IMR-90 (cell line): ENCODE results near the gene SPSB2. TPM values are rescaled to one million over a fixed set of nuclear protein-coding genes. Genes with fewer than 3 reads are reported as not detected.

Experiments
- ATAC-seq: fragments of 200-7000 bp; cut with Tn5 transposase; 2 replicates; pipeline ENCODE4 v1.9.1; 2020; ENCODE audit warnings: low read depth, mild to moderate bottlenecking, moderate library complexity
- BruUV-seq: library from RNA; stranded (reverse); fragments of 400-500 nt; replicated peaks from 2 replicates; lab custom pipeline; 2021; lab: Mats Ljungman, UMichigan
- CTCF ChIA-PET: fragments of 300-600 bp; formaldehyde crosslinking; extraction: SDS; loops from one replicate; lab custom pipeline; 2021; ENCODE audit warnings: antibody characterized with exemption; lab: Yijun Ruan, JAX
- POLR2A ChIA-PET: fragments of 300-600 bp; sonication (Branson Sonifier 250); formaldehyde crosslinking; loops from one replicate; lab custom pipeline; 2022; ENCODE audit warnings: antibody characterized with exemption; ENCODE audit not compliant: unreplicated experiment; lab: Charles Lee
- DNase-seq: peaks from one replicate; pipeline ENCODE4 v3.0.0; 2013
- H2AFZ ChIP-seq: replicated peaks from 2 replicates; pipeline ENCODE3; 2013; ENCODE audit warnings: low read length, mild to moderate bottlenecking; ENCODE audit not compliant: poor library complexity
- H2AK5ac ChIP-seq: 2 replicates; pipeline ENCODE4 v1.6.1; 2013; ENCODE audit warnings: low read depth, low read length, inconsistent platforms
- H2AK9ac ChIP-seq: replicated peaks from 2 replicates; pipeline ENCODE3; 2013; ENCODE audit warnings: mild to moderate bottlenecking, low read depth, low read length, moderate library complexity; ENCODE audit not compliant: poor library complexity
- H2BK120ac ChIP-seq: 2 replicates; pipeline ENCODE4 v1.6.1; 2013; ENCODE audit warnings: low read depth, low read length, inconsistent platforms
- H2BK15ac ChIP-seq: 3 replicates; pipeline ENCODE4 v1.6.1; 2013; ENCODE audit warnings: low read depth, low read length, inconsistent platforms
- H2BK20ac ChIP-seq: 2 replicates; pipeline ENCODE4 v1.6.1; 2013; ENCODE audit warnings: low read depth, mild to moderate bottlenecking, inconsistent platforms, low read length, moderate library complexity
- H2BK5ac ChIP-seq: 2 replicates; pipeline ENCODE4 v1.6.1; 2013; ENCODE audit warnings: mild to moderate bottlenecking, low read depth, low read length, inconsistent platforms; ENCODE audit not compliant: poor library complexity, severe bottlenecking
- H3K14ac ChIP-seq: replicated peaks from 2 replicates; pipeline ENCODE4 v1.6.1; 2013; ENCODE audit warnings: low read depth, low read length, inconsistent platforms
- H3K18ac ChIP-seq: 2 replicates; pipeline ENCODE4 v1.6.1; 2013; ENCODE audit warnings: low read depth, low read length, control low read depth
- H3K23ac ChIP-seq: 2 replicates; pipeline ENCODE4 v1.6.1; 2013; ENCODE audit warnings: low read depth, low read length, inconsistent platforms
- H3K27ac ChIP-seq: 2 replicates; pipeline ENCODE4 v1.5.1; 2013; ENCODE audit warnings: mild to moderate bottlenecking, control low read depth, low read length; ENCODE audit not compliant: insufficient read depth
- H3K27me3 ChIP-seq: 2 replicates; pipeline ENCODE4 v1.6.1; 2013; ENCODE audit warnings: low read length; ENCODE audit not compliant: control insufficient read depth, insufficient read depth
- H3K36me3 ChIP-seq: 2 replicates; pipeline ENCODE4 v1.6.1; 2013; ENCODE audit warnings: low read length, mixed read lengths; ENCODE audit not compliant: control insufficient read depth, insufficient read depth
- H3K4ac ChIP-seq: 2 replicates; pipeline ENCODE4 v1.6.1; 2013; ENCODE audit warnings: low read depth, low read length, inconsistent platforms
- H3K4me1 ChIP-seq: 2 replicates; pipeline ENCODE4 v1.6.1; 2013; ENCODE audit warnings: low read length, mixed read lengths; ENCODE audit not compliant: control insufficient read depth, insufficient read depth
- H3K4me2 ChIP-seq: 2 replicates; pipeline ENCODE4 v1.6.1; 2013; ENCODE audit warnings: low read depth, mild to moderate bottlenecking, control low read depth, low read length, moderate library complexity
- H3K4me3 ChIP-seq: 2 replicates; pipeline ENCODE4 v1.5.1; 2013; ENCODE audit warnings: low read depth, mild to moderate bottlenecking, control low read depth, low read length, moderate library complexity; ENCODE audit not compliant: insufficient read depth
- H3K56ac ChIP-seq: 2 replicates; pipeline ENCODE4 v1.6.1; 2013; ENCODE audit warnings: low read length, inconsistent platforms; ENCODE audit not compliant: insufficient read depth; ENCODE audit errors: extremely low read depth
- H3K79me1 ChIP-seq, 2 experiments: 2 replicates each; pipeline ENCODE4 v1.6.1; 2013; ENCODE audit warnings: low read length in 2 of 2, inconsistent platforms in 1 of 2, low read depth in 1 of 2
- H3K9ac ChIP-seq: 2 replicates; pipeline ENCODE4 v1.6.1; 2013; ENCODE audit warnings: low read depth, low read length, control low read depth
- H3K9me1 ChIP-seq: 2 replicates; pipeline ENCODE4 v1.6.1; 2013; ENCODE audit warnings: low read length, inconsistent platforms; ENCODE audit not compliant: insufficient read depth
- H3K9me3 ChIP-seq: 2 replicates; pipeline ENCODE4 v1.6.1; 2013; ENCODE audit warnings: low read length; ENCODE audit not compliant: control insufficient read depth, insufficient read depth
- H4K20me1 ChIP-seq: 2 replicates; pipeline ENCODE4 v1.6.1; 2013; ENCODE audit warnings: low read length, inconsistent platforms; ENCODE audit not compliant: insufficient read depth
- H4K5ac ChIP-seq: 2 replicates; pipeline ENCODE4 v1.6.1; 2013; ENCODE audit warnings: mild to moderate bottlenecking, low read depth, low read length, control low read depth
- H4K8ac ChIP-seq, 2 experiments: 2 replicates each; pipeline ENCODE4 v1.6.1; 2013; ENCODE audit warnings: low read depth in 2 of 2, low read length in 2 of 2, control low read depth in 1 of 2, inconsistent platforms in 1 of 2
- H4K91ac ChIP-seq: 2 replicates; pipeline ENCODE4 v1.6.1; 2013; ENCODE audit warnings: low read depth, low read length, inconsistent platforms; ENCODE audit not compliant: insufficient read depth
- MAFK ChIP-seq: IDR thresholded peaks from 2 replicates; pipeline ENCODE4 v1.6.1; 2012; ENCODE audit warnings: low read depth, low read length, improper control_type of control experiment
- SMC3 ChIP-seq: fragments of 150-350 bp; IDR thresholded peaks from 2 replicates; pipeline ENCODE4 v1.6.1; 2016; ENCODE audit warnings: low read depth, mild to moderate bottlenecking, antibody characterized with exemption, low read length, moderate library complexity
- WGBS, 2 experiments: methylation state at CpG; one replicate each; pipeline versions ENCODE4 v1.1.5 to v1.1.7; 2013; ENCODE audit warnings: missing lambda C conversion rate in 2 of 2; ENCODE audit not compliant: insufficient read length in 1 of 2; ENCODE audit errors: extremely low coverage in 2 of 2; 5-methylcytosine and 5-hydroxymethylcytosine counted together
- dilution Hi-C: fragments of 300-500 bp; cut with HindIII; formaldehyde crosslinking; loops from one replicate; pipeline ENCODE4 v1.14.3; 2018; ENCODE audit warnings: low sequenced_read_pairs; ENCODE audit not compliant: unreplicated experiment
- in situ Hi-C: fragments of 300-500 bp; cut with MboI; formaldehyde crosslinking; loops from 3 replicates; pipeline ENCODE4 v1.14.3; 2019; ENCODE audit warnings: low sequenced_read_pairs, inconsistent platforms, mixed read lengths
- intact Hi-C: fragments of 100-400 bp; cut with micrococcal nuclease; formaldehyde crosslinking; loops from 2 replicates; pipeline ENCODE4 v1.10.0; 2022
- polyA plus RNA-seq, 3 experiments: library from polyadenylated mRNA; depleted of rRNA; stranded (reverse); fragments of >200 nt; gene quantifications; 2 replicates each; pipeline ENCODE4 v1.2.3, GENCODE V29; 2012; ENCODE audit warnings: low replicate concordance in 1 of 3
- total RNA-seq: library from RNA; depleted of rRNA; stranded (reverse); fragments of >200 nt; gene quantifications from 2 replicates; pipeline ENCODE4 v1.2.3, GENCODE V29; 2012

SPSB2 gene
- total and polyA plus RNA-seq, 2 of the 4 experiments (the other 2 are of a cell fraction): 1.3 to 4.1 TPM

- Histone ChIP-seq H3K4me3 (no peak overlapping the region), H3K4me1 (peaks cover 2% of the 10 kb centered on the region; the same call in 1 of the 2 replicates), H3K36me3 (peaks cover 17% of the 10 kb centered on the region), H2BK20ac (no peak overlapping the region), H2BK120ac (no peak overlapping the region), H3K9me1 (0 out of 2 replicates have a peak, but pooled peaks cover 12% of the 10 kb centered on the region), H3K4me2 (no peak overlapping the region), H2BK15ac (no peak overlapping the region), H2AFZ (no peak overlapping the region), H3K27me3 (no peaks in the 10 kb centered on the region), H3K9ac (no peak overlapping the region), H3K9me3 (no peaks in the 10 kb centered on the region), H4K20me1 (no peaks in the 10 kb centered on the region), H3K18ac (no peak overlapping the region), H2AK5ac (no peak overlapping the region), H3K4ac (no peak overlapping the region), H4K5ac (no peak overlapping the region), H4K8ac (no peak overlapping the region), H3K79me1 (peaks cover 5 to 20% of the 10 kb centered on the region in 2 experiments; a peak in 3 of 4 replicates), H4K91ac (no peak overlapping the region), H2AK9ac (no peak overlapping the region), H3K23ac (no peak overlapping the region), H3K56ac (no peak overlapping the region), H3K27ac (no peak overlapping the region), H3K14ac (no peak overlapping the region), H2BK5ac (no peak overlapping the region)
- BruUV-seq: no TSS peak
- DNase-seq: no peak
- no peak for ATAC-seq
- ChIA-PET CTCF (no interaction called here), POLR2A (no interaction called here)
- intact Hi-C loops: no loop called here
- TF ChIP-seq SMC3 (no peak), MAFK (peak; percentile 80)
- dilution Hi-C loops: no loop called here
- no CpG with 5 or more reads among the region's 2 CpGs for WGBS, 2 experiments
- in situ Hi-C loops: no loop called here
These were observed 15.3 kb upstream of the SPSB2 start for GRCh38 chr12:6888360-6888759.
